ENCODE results near the gene POMGNT2.

DNA sequence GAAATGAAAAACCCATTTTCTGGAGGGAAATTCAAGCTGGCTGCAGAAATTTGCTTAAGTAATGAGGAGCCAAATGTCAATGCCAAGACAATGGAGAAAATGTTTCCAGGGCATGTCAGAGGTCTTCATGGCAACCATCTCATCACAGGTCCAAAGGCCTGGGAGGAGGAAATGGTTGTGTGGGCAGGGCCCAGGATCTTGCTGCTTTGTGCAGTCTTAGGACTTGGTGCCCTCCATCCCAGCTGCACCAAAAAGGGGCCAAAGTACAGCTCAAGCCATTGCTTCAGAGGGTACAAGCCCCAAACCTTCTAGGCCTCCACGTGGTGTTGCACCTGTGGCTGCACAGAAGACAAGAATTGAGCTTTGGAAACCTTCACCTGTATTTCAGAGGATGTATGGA is 59.3 kb downstream of the POMGNT2 start:
- no peak for TF ChIP-seq CTCF (IDR thresholded peaks at IDR 0.05)
- no peak for TF ChIP-seq POLR2A (IDR thresholded peaks at IDR 0.05)
- no peak for TF ChIP-seq POLR2AphosphoS5 (IDR thresholded peaks at IDR 0.05)
